NB4 (cell line): ENCODE data around the gene BCAT1.

Experiments used
- MYC ChIP-seq: IDR thresholded peaks from 2 replicates; pipeline ENCODE4 v1.6.1; 2011; ENCODE audit warnings: low read depth, low read length
- POLR2A ChIP-seq: IDR thresholded peaks from 2 replicates; pipeline ENCODE4 v1.6.1; 2011; ENCODE audit warnings: mild to moderate bottlenecking; ENCODE audit not compliant: insufficient read length; ENCODE audit errors: extremely low read depth
- TF ChIP-seq, protein P1 (sequence below): IDR thresholded peaks from one replicate; pipeline ENCODE4 v1.5.1; 2012; ENCODE audit warnings: low read depth, low read length
- TF ChIP-seq, protein P2 (sequence below): IDR thresholded peaks from 2 replicates; pipeline ENCODE4 v1.6.1; 2011; ENCODE audit warnings: low read depth, low read length

DNA sequence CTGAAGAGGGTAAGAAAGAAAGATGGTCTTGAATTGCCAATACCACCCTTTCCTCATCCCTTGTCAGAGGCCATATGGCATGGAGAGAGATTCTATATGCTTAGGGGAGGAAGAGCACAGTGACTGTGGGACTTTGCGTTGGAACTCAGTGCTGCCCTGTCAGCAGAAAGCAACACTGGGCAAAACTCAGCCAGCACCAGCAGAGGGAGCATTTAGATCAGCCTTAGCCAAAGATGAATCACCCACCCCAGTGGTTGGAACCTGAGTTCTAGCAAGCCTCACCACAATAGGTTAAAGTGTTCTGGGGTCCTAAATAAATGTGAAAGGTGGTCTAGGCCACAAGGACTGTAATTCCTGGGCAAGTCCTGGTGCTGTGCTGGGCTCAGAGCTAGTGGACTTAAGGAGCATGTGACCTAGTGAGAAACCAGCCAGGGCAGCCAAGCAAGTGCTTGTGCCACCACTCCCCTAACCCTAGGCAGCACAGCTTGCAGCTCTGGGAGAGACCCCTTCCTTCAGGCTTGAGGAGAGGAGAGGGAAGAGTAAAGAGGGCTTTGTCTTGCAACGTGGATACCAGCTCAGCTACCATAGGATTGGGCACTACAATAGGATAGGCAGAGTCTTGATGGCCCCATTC, 11.4 kb upstream of the BCAT1 start:
- no peak for TF ChIP-seq POLR2A
- TF ChIP-seq, protein P1, sequence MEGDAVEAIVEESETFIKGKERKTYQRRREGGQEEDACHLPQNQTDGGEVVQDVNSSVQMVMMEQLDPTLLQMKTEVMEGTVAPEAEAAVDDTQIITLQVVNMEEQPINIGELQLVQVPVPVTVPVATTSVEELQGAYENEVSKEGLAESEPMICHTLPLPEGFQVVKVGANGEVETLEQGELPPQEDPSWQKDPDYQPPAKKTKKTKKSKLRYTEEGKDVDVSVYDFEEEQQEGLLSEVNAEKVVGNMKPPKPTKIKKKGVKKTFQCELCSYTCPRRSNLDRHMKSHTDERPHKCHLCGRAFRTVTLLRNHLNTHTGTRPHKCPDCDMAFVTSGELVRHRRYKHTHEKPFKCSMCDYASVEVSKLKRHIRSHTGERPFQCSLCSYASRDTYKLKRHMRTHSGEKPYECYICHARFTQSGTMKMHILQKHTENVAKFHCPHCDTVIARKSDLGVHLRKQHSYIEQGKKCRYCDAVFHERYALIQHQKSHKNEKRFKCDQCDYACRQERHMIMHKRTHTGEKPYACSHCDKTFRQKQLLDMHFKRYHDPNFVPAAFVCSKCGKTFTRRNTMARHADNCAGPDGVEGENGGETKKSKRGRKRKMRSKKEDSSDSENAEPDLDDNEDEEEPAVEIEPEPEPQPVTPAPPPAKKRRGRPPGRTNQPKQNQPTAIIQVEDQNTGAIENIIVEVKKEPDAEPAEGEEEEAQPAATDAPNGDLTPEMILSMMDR, result peak; percentile 99
- TF ChIP-seq, protein P2, sequence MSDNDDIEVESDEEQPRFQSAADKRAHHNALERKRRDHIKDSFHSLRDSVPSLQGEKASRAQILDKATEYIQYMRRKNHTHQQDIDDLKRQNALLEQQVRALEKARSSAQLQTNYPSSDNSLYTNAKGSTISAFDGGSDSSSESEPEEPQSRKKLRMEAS, result no peak; the same call in 1 of the 2 replicates
- no peak for TF ChIP-seq MYC
